SK-N-SH (cell line): ENCODE measurements around the gene PALM3. TPM values are rescaled to one million over a fixed set of nuclear protein-coding genes. Genes with fewer than 3 reads are reported as not detected.
"Not testable (repeated sequence)": the region's sequence is repeated elsewhere in the genome, so short reads cannot be mapped to it uniquely, and the experiment has no call there.

Source experiments
- CTCF ChIA-PET: fragments of 300-600, 350-600 bp; formaldehyde crosslinking; extraction: SDS; loops from one replicate; lab custom pipeline; 2021; lab: Yijun Ruan, JAX
- POLR2A ChIA-PET: fragments of 350-600 bp; sonication (Branson Sonifier 250); formaldehyde crosslinking; extraction: SDS; loops from one replicate; lab custom pipeline; 2020; ENCODE audit warnings: antibody characterized with exemption, inconsistent platforms; lab: Yijun Ruan, JAX
- DNase-seq: peaks from one replicate; pipeline ENCODE4 v3.0.0; 2012
- H2AFZ ChIP-seq: fragments of 200-600 bp; sonication (generic); 2 replicates; pipeline ENCODE4 v1.8.1; 2016; ENCODE audit warnings: antibody characterized with exemption, mild to moderate bottlenecking, low read depth
- H3F3A ChIP-seq: fragments of 200-600 bp; sonication (generic); replicated peaks from 2 replicates; pipeline ENCODE3; 2016; ENCODE audit warnings: antibody characterized with exemption, mild to moderate bottlenecking; ENCODE audit not compliant: insufficient read depth
- H3K27ac ChIP-seq, 2 experiments: fragments of 200-500 bp in 1 of 2; fragments of 200-600 bp in 1 of 2; sonication (Bioruptor generic) in 1 of 2; sonication (generic), shearing (Covaris generic) in 1 of 2; 2 replicates each; pipeline versions ENCODE4 v1.5.1 to v1.6.1; 2014 to 2016; ENCODE audit warnings: low read depth in 2 of 2, inconsistent platforms in 1 of 2, low read length in 1 of 2, mild to moderate bottlenecking in 1 of 2, mixed read lengths in 1 of 2
- H3K27me3 ChIP-seq: fragments of 200-600 bp; sonication (generic), shearing (Covaris generic); 2 replicates; pipeline ENCODE4 v1.6.1; 2016; ENCODE audit warnings: mixed run types; ENCODE audit not compliant: insufficient read depth
- H3K36me3 ChIP-seq, 2 experiments: fragments of 200-500 bp in 1 of 2; fragments of 200-600 bp in 1 of 2; sonication (Bioruptor generic) in 1 of 2; sonication (generic) in 1 of 2; replicated peaks in 1 of 2; 2 replicates each; pipeline versions ENCODE3 to v1.5.1; 2014 to 2016; ENCODE audit warnings: low read length in 1 of 2, mild to moderate bottlenecking in 1 of 2; ENCODE audit not compliant: insufficient read depth in 2 of 2, control insufficient read depth in 1 of 2
- H3K4me1 ChIP-seq, 2 experiments: fragments of 200-500 bp in 1 of 2; fragments of 200-600 bp in 1 of 2; sonication (Bioruptor generic) in 1 of 2; sonication (generic), shearing (Covaris generic) in 1 of 2; 2 replicates each; pipeline versions ENCODE4 v1.5.1 to v1.6.1; 2014 to 2016; ENCODE audit warnings: low read depth in 1 of 2, low read length in 1 of 2, mixed run types in 1 of 2; ENCODE audit not compliant: insufficient read depth in 2 of 2, control insufficient read depth in 1 of 2
- H3K4me2 ChIP-seq: fragments of 200-600 bp; sonication (generic), shearing (Covaris generic); 2 replicates; pipeline ENCODE4 v1.6.1; 2017; ENCODE audit warnings: mixed run types
- H3K4me3 ChIP-seq, 2 experiments: fragments of 200-500 bp in 1 of 2; fragments of 200-600 bp in 1 of 2; sonication (Bioruptor generic) in 1 of 2; sonication (generic), shearing (Covaris generic) in 1 of 2; 2 replicates each; pipeline versions ENCODE4 v1.5.1 to v1.8.1; 2014 to 2016; ENCODE audit warnings: low read depth in 2 of 2, inconsistent platforms in 1 of 2, low read length in 1 of 2, mild to moderate bottlenecking in 1 of 2, mixed read lengths in 1 of 2, moderate library complexity in 1 of 2
- H3K79me2 ChIP-seq: fragments of 200-600 bp; sonication (generic); 2 replicates; pipeline ENCODE4 v1.8.1; 2017; ENCODE audit warnings: mild to moderate bottlenecking; ENCODE audit not compliant: insufficient read depth
- H3K9ac ChIP-seq: fragments of 200-600 bp; sonication (generic); 2 replicates; pipeline ENCODE4 v1.6.1; 2017; ENCODE audit warnings: mixed run types
- H3K9me2 ChIP-seq: fragments of 200-600 bp; sonication (generic); 2 replicates; pipeline ENCODE4 v1.6.1; 2017; ENCODE audit warnings: mixed run types
- H3K9me3 ChIP-seq: fragments of 200-600 bp; sonication (generic); 2 replicates; pipeline ENCODE4 v1.6.1; 2017; ENCODE audit warnings: mixed run types, mild to moderate bottlenecking, moderate library complexity
- H4K20me1 ChIP-seq: fragments of 200-600 bp; sonication (generic); 2 replicates; pipeline ENCODE4 v1.6.1; 2017; ENCODE audit warnings: mild to moderate bottlenecking, mixed run types; ENCODE audit not compliant: insufficient read depth
- FOXM1 ChIP-seq: IDR thresholded peaks from 2 replicates; pipeline ENCODE4 v1.4.0; 2012; ENCODE audit warnings: low read depth, mild to moderate bottlenecking
- MEF2A ChIP-seq: IDR thresholded peaks from 2 replicates; pipeline ENCODE4 v1.4.0; 2012; ENCODE audit warnings: low read depth, borderline replicate concordance
- MXI1 ChIP-seq: IDR thresholded peaks from 2 replicates; pipeline ENCODE4 v1.6.1; 2012; ENCODE audit warnings: mild to moderate bottlenecking, low read depth, low read length, improper control_type of control experiment
- RAD21 ChIP-seq: IDR thresholded peaks from 2 replicates; pipeline ENCODE4 v1.6.1; 2012; ENCODE audit warnings: mild to moderate bottlenecking, low read length
- RCOR1 ChIP-seq: fragments of 150-350 bp; IDR thresholded peaks from 2 replicates; pipeline ENCODE4 v1.6.1; 2017; ENCODE audit warnings: antibody characterized with exemption, low read length
- SIN3A ChIP-seq: IDR thresholded peaks from 2 replicates; pipeline ENCODE4 v1.6.1; 2012; ENCODE audit warnings: low read depth, mild to moderate bottlenecking, low read length, moderate library complexity, borderline replicate concordance
- TAF1 ChIP-seq: IDR thresholded peaks from 2 replicates; pipeline ENCODE4 v1.6.1; 2012; ENCODE audit warnings: low read depth, mild to moderate bottlenecking, low read length, moderate library complexity, borderline replicate concordance
- WGBS: methylation state at CpG from one replicate; pipeline ENCODE4 v1.1.6; 2017; ENCODE audit warnings: low lambda C conversion rate; 5-methylcytosine and 5-hydroxymethylcytosine counted together
- polyA plus RNA-seq, 3 experiments: library from polyadenylated mRNA; depleted of rRNA; stranded (reverse); fragments of >200 nt; gene quantifications; 2 replicates each; pipeline ENCODE4 v1.2.3, GENCODE V29; 2012
- TF ChIP-seq, protein P1 (sequence below): IDR thresholded peaks from 2 replicates; pipeline ENCODE4 v1.4.0; 2012; ENCODE audit warnings: low read depth, borderline replicate concordance
- TF ChIP-seq, protein P2 (sequence below): IDR thresholded peaks from 2 replicates; pipeline ENCODE4 v1.4.0; 2012; ENCODE audit warnings: low read depth

The PALM3 gene
- polyA plus RNA-seq, 1 of the 3 experiments (the other 2 are of a cell fraction) = 5.5 TPM

GRCh38 chr19:14027856-14028450 is 33.9 kb downstream of the PALM3 start, which contains the start of gene RLN3:
TSS of gene RLN3 (plus strand) at chr19:14028148. CDS start at chr19:14028205, 57 bp downstream.
- ChIA-PET CTCF (interaction anchor here (0.6 to 1.0 kb wide), 3 partner anchors 15 to 55 kb away, joined by 3 read pairs; no protein-coding TSS in a partner anchor), POLR2A (interaction anchor here (0.6 to 0.7 kb wide), 2 partner anchors 64 to 113 kb away, joined by 3 to 4 read pairs; no protein-coding TSS in a partner anchor)
- H4K20me1 ChIP-seq = no peaks in the 10 kb centered on the region
- H3K9me2 ChIP-seq = no peaks in the 10 kb centered on the region
- H3K4me1 ChIP-seq = peaks cover 0 to 3% of the 10 kb centered on the region in 2 experiments; a peak in 1 of 4 replicates
- no peak within 1 kb of the TSS for H3K4me3 ChIP-seq
- WGBS = 73% methylated on average over 14 of the region's 24 CpGs
- H2AFZ ChIP-seq = no peak within 1 kb of the TSS
- DNase-seq = no peak
- no peaks in the 10 kb centered on the region for H3K79me2 ChIP-seq
- no peaks in the 10 kb centered on the region for H3K9me3 ChIP-seq
- TF ChIP-seq FOXM1 = no peak
- no peak for TF ChIP-seq MXI1
- TF ChIP-seq SIN3A = no peak
- no peak for TF ChIP-seq RCOR1
- no peak for TF ChIP-seq TAF1
- no peak for TF ChIP-seq RAD21
- TF ChIP-seq, protein P1, sequence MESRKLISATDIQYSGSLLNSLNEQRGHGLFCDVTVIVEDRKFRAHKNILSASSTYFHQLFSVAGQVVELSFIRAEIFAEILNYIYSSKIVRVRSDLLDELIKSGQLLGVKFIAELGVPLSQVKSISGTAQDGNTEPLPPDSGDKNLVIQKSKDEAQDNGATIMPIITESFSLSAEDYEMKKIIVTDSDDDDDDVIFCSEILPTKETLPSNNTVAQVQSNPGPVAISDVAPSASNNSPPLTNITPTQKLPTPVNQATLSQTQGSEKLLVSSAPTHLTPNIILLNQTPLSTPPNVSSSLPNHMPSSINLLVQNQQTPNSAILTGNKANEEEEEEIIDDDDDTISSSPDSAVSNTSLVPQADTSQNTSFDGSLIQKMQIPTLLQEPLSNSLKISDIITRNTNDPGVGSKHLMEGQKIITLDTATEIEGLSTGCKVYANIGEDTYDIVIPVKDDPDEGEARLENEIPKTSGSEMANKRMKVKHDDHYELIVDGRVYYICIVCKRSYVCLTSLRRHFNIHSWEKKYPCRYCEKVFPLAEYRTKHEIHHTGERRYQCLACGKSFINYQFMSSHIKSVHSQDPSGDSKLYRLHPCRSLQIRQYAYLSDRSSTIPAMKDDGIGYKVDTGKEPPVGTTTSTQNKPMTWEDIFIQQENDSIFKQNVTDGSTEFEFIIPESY = no peak
- TF ChIP-seq, protein P2, sequence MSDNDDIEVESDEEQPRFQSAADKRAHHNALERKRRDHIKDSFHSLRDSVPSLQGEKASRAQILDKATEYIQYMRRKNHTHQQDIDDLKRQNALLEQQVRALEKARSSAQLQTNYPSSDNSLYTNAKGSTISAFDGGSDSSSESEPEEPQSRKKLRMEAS = no peak
- no peak for TF ChIP-seq MEF2A
- H3F3A ChIP-seq = peaks cover 8% of the 10 kb centered on the region
- H3K36me3 ChIP-seq = no peaks in the 10 kb centered on the region
- no peaks in the 10 kb centered on the region for H3K27me3 ChIP-seq
- H3K4me2 ChIP-seq = no peak within 1 kb of the TSS
- no peak within 1 kb of the TSS for H3K9ac ChIP-seq
- no peak within 1 kb of the TSS for H3K27ac ChIP-seq

DNA sequence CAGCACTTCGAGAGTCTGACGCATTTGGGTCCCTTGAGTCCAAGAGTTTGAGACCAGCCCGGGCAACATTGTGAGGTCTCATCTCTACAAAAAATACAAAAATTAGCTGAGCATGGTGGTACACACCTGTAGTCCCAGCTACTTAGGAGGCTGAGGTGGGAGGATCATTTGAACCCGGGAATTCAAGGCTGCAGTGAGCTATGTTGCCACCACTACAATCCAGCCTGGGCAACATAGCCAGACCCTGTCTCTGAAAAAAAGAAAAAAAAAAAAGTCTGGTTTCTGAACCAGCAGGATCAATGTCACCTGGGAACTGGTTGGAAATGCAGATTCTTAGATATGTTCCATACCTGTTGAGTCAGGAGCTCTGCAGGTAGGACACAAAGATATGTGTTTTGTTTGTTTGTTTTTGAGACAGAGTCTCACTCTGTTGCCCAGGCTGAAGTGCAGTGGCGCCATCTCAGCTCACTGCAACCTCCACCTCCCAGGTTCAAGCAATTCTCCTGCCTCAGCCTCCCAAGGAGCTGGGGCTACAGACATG is 35.2 kb downstream of the PALM3 start:
- not testable (repeated sequence) for H3K4me3 ChIP-seq, H3K36me3 ChIP-seq, H3K27ac ChIP-seq, H3K79me2 ChIP-seq, H2AFZ ChIP-seq, DNase-seq, H3K9me2 ChIP-seq, H3K9me3 ChIP-seq, H3K4me1 ChIP-seq, H3K4me2 ChIP-seq, H3K27me3 ChIP-seq, H3K9ac ChIP-seq, H4K20me1 ChIP-seq
- POLR2A ChIA-PET = interaction anchor here (0.7 to 1.0 kb wide), 2 partner anchors 124 to 295 kb away, joined by 5 to 6 read pairs; no protein-coding TSS in a partner anchor
- 86% methylated on average over 5 of the region's 5 CpGs for WGBS
- peaks cover 14% of the 10 kb centered on the region for H3F3A ChIP-seq
- CTCF ChIA-PET = interaction anchor here (0.9 to 1.1 kb wide), 2 partner anchors 16 to 147 kb away, joined by 3 to 4 read pairs; no protein-coding TSS in a partner anchor
